ENCODE measurements around the gene MAP4K4. TPM values are rescaled to one million over a fixed set of nuclear protein-coding genes. Genes with fewer than 3 reads are reported as not detected.

Gene MAP4K4
- total and polyA plus RNA-seq, 2 experiments from 2014 or later = 61.6 to 131 TPM

- Histone ChIP-seq H3K36me3 (peaks cover 14% of the 10 kb centered on the region), H3K27me3 (no peaks in the 10 kb centered on the region), H3K4me1 (ENCODE audit: low read depth) (peaks cover 20% of the 10 kb centered on the region), H3K27ac (peak overlapping the region; percentile 11), H3K4me3 (no peak overlapping the region), H3K9me3 (ENCODE audit: low read depth) (no peaks in the 10 kb centered on the region)
- DNase-seq (ENCODE audit: low read depth in 1 of 2, low spot score in 1 of 2) = no peak
- TF ChIP-seq CTCF (IDR thresholded peaks at IDR 0.05; ENCODE audit: low read depth, low read length) = no peak
These were observed 132.6 kb downstream of the MAP4K4 start for GRCh38 chr2:101830146-101830545.

- Histone ChIP-seq H3K36me3 (peaks cover 18% of the 10 kb centered on the region), H3K4me1 (ENCODE audit: low read depth) (peaks cover 20% of the 10 kb centered on the region), H3K4me3 (no peak overlapping the region), H3K27me3 (no peaks in the 10 kb centered on the region), H3K27ac (peak overlapping the region; percentile 11), H3K9me3 (ENCODE audit: low read depth) (no peaks in the 10 kb centered on the region)
- peak in 1 of 2 donors; percentile 44 for DNase-seq (ENCODE audit: low read depth in 1 of 2, low spot score in 1 of 2)
- TF ChIP-seq CTCF (IDR thresholded peaks at IDR 0.05; ENCODE audit: low read depth, low read length) = no peak
These were observed 133.0 kb downstream of the MAP4K4 start for GRCh38 chr2:101830555-101830954.

- H3K27ac ChIP-seq = peak overlapping the region; percentile 17
- TF ChIP-seq CTCF (IDR thresholded peaks at IDR 0.05; ENCODE audit: low read depth, low read length) = peak; percentile 80
- peaks cover 19% of the 10 kb centered on the region for H3K36me3 ChIP-seq
- peaks cover 20% of the 10 kb centered on the region for H3K4me1 ChIP-seq (ENCODE audit: low read depth)
- no peaks in the 10 kb centered on the region for H3K9me3 ChIP-seq (ENCODE audit: low read depth)
- peak; percentile 79 to 85 for DNase-seq (ENCODE audit: low read depth in 1 of 2, low spot score in 1 of 2)
- no peak overlapping the region for H3K4me3 ChIP-seq
- H3K27me3 ChIP-seq = no peaks in the 10 kb centered on the region
These were observed 133.9 kb downstream of the MAP4K4 start for GRCh38 chr2:101831351-101831865.

GRCh38 chr2:101832114-101832513 lies 134.6 kb downstream of the MAP4K4 start:
- no peaks in the 10 kb centered on the region for H3K27me3 ChIP-seq
- no peak overlapping the region for H3K27ac ChIP-seq
- no peaks in the 10 kb centered on the region for H3K9me3 ChIP-seq (ENCODE audit: low read depth)
- H3K4me3 ChIP-seq = no peak overlapping the region
- DNase-seq (ENCODE audit: low read depth in 1 of 2, low spot score in 1 of 2) = no peak
- peak; percentile 30 for TF ChIP-seq CTCF (IDR thresholded peaks at IDR 0.05; ENCODE audit: low read depth, low read length)
- H3K36me3 ChIP-seq = peaks cover 15% of the 10 kb centered on the region
- peaks cover 15% of the 10 kb centered on the region for H3K4me1 ChIP-seq (ENCODE audit: low read depth)

GRCh38 chr2:101833890-101834523 lies 136.5 kb downstream of the MAP4K4 start:
- peaks cover 22% of the 10 kb centered on the region for H3K36me3 ChIP-seq
- H3K27ac ChIP-seq = no peak overlapping the region
- H3K27me3 ChIP-seq = no peaks in the 10 kb centered on the region
- TF ChIP-seq CTCF (IDR thresholded peaks at IDR 0.05; ENCODE audit: low read depth, low read length) = no peak
- no peaks in the 10 kb centered on the region for H3K4me1 ChIP-seq (ENCODE audit: low read depth)
- no peak for DNase-seq (ENCODE audit: low read depth in 1 of 2, low spot score in 1 of 2)
- H3K9me3 ChIP-seq (ENCODE audit: low read depth) = no peaks in the 10 kb centered on the region
- no peak overlapping the region for H3K4me3 ChIP-seq
